Ovary (tissue), 9 donors: ENCODE data around the gene GRIFIN. TPM values are rescaled to one million over a fixed set of nuclear protein-coding genes. Genes with fewer than 3 reads are reported as not detected.
"Not testable (repeated sequence)": the region's sequence is repeated elsewhere in the genome, so short reads cannot be mapped to it uniquely, and the experiment has no call there.

Experiments
- DNase-seq, 5 donors: peaks; one replicate each; pipeline ENCODE4 v3.0.0-alpha.2; 2019 to 2020
- H3K27ac ChIP-seq, 2 donors: fragments of 200-600 bp; one replicate each; pipeline versions ENCODE4 v1.5.1 to v1.8.0; 2019 to 2022
- H3K27me3 ChIP-seq: fragments of 200-600 bp; one replicate; pipeline ENCODE4 v1.8.0; 2022
- H3K36me3 ChIP-seq: fragments of 200-600 bp; sonication (generic); one replicate; pipeline ENCODE4 v1.5.1; 2019
- H3K4me1 ChIP-seq: one replicate; pipeline ENCODE4 v1.8.1; 2013; ENCODE audit warnings: mild to moderate bottlenecking, moderate library complexity; ENCODE audit not compliant: insufficient read depth
- H3K4me3 ChIP-seq: fragments of 200-600 bp; sonication (generic); one replicate; pipeline ENCODE4 v1.5.1; 2017
- H3K9me3 ChIP-seq, 2 donors: fragments of 200-600 bp in 1 of 2; sonication (generic) in 1 of 2; one replicate each; pipeline versions ENCODE4 v1.5.1 to v1.8.1; 2013 to 2019; ENCODE audit warnings: mild to moderate bottlenecking in 1 of 2, moderate library complexity in 1 of 2
- CTCF ChIP-seq, 3 donors: fragments of 450-650 bp in 2 of 3; fragments of 200-600 bp in 1 of 3; IDR thresholded peaks; one replicate each; pipeline versions ENCODE4 v1.5.1 to v1.8.0; 2016 to 2022; ENCODE audit warnings: antibody characterized with exemption in 3 of 3, mild to moderate bottlenecking in 1 of 3
- EP300 ChIP-seq: sonication (generic); formaldehyde crosslinking; IDR thresholded peaks from one replicate; pipeline ENCODE4 v1.6.1; 2017; ENCODE audit warnings: antibody characterized with exemption
- POLR2A ChIP-seq: fragments of 450-650 bp; IDR thresholded peaks from one replicate; pipeline ENCODE4 v1.6.1; 2017; ENCODE audit warnings: antibody characterized with exemption, mild to moderate bottlenecking, moderate library complexity
- WGBS, 3 donors: extraction: QIAGEN DNeasy Blood & Tissue Kit in 1 of 3; methylation state at CpG; one replicate each; pipeline versions ENCODE4 v1.1.5 to v1.1.7; 2013 to 2017; 5-methylcytosine and 5-hydroxymethylcytosine counted together
- intact Hi-C, 4 donors: fragments of 100-400 bp; cut with DNase I; formaldehyde crosslinking; loops; one replicate each; pipeline versions ENCODE4 v1.11.0 to v1.15.1; 2022 to 2023
- polyA plus RNA-seq, 2 donors: library from polyadenylated mRNA; stranded (reverse); fragments of 200-250 nt in 1 of 2; fragments of 350-450 nt in 1 of 2; fragmentation: Illumina TruSeq in 1 of 2; extraction: RNeasy Lipid Tissue Mini Kit (QIAGEN cat#74804) in 1 of 2; gene quantifications; one replicate each; pipeline ENCODE4 v1.2.3, GENCODE V29; 2013 to 2014
- total RNA-seq, 7 donors: library from RNA; depleted of rRNA in 2 of 7; stranded (reverse); fragments of >200 nt in 2 of 7; fragmentation: NEBNext Ultra II Directional in 3 of 7; extraction: Animal tissue kit (Norgen Biotek cat#: 25700) in 3 of 7; gene quantifications; one replicate each; pipeline versions ENCODE4 v1.1.0 to v1.2.4, GENCODE V29; 2016 to 2023
- donor health status: DM: no; HTN: no; CAD: no; lungs with moderate emphysema.
- donor health status: DM: no; HTN: no; CAD: no.
- donor health status: Bipolar disorder and iron deficiency.
- donor health status: DM: yes; HTN: yes; CAD: no.
- donor health status: DM: no; HTN: no; CAD: no.
- donor health status: DM: yes; HTN: yes; CAD: no.

Gene GRIFIN
- total and polyA plus RNA-seq, 9 donors: not detected

GRCh38 chr7:2460188-2460587 is 16.0 kb downstream of the GRIFIN start:
- Histone ChIP-seq H3K4me3 (no peak overlapping the region), H3K9me3 (no peaks in the 10 kb centered on the region), H3K36me3 (no peaks in the 10 kb centered on the region), H3K27me3 (no peaks in the 10 kb centered on the region), H3K27ac (no peak overlapping the region), H3K4me1 (no peaks in the 10 kb centered on the region)
- intact Hi-C loops: no loop called here
- TF ChIP-seq POLR2A (no peak), CTCF (IDR thresholded peaks at IDR 0.05) (no peak), EP300 (no peak)
- 87 to 90% (median 88%) methylated on average over 23 of the region's 23 CpGs for WGBS, 3 donors
- DNase-seq: no peak

DNA sequence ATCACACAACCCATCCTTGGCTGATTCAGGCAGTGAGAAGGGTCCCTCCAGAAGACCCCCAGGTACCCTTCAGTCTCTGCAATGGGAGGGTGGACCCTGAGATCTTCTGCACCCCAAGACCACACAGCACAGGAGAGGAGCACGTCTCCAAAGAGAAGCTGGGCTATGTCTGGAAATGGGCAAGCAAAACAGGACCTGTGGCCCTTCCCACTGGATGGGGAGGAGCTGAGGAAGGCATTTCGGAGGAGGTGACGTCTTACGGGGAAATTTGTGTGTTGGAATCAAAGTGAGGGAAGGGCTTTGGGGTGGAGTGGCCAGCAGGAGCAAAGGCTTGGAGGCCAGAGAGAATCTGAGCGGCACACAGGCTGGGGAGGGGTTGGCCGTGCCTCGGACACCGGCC is 16.5 kb downstream of the GRIFIN start:
- intact Hi-C loops: loop anchor here in 2 of 4 donors (10.0 kb wide), 1 partner anchor 225 kb away; the partner anchor contains the start of gene AMZ1 (in 2 of the 2)
- Histone ChIP-seq H3K9me3 (no peaks in the 10 kb centered on the region), H3K27me3 (no peaks in the 10 kb centered on the region), H3K27ac (no peak overlapping the region), H3K4me3 (no peak overlapping the region), H3K4me1 (no peaks in the 10 kb centered on the region), H3K36me3 (no peaks in the 10 kb centered on the region)
- no peak for DNase-seq
- TF ChIP-seq EP300 (no peak), POLR2A (no peak), CTCF (IDR thresholded peaks at IDR 0.05) (no peak)
- WGBS, 3 donors: 83 to 91% (median 87%) methylated on average over 8 of the region's 8 CpGs

GRCh38 chr7:2453849-2454248 is 22.3 kb downstream of the GRIFIN start:
- intact Hi-C loops: loop anchor here in 2 of 4 donors (10.0 kb wide), 1 partner anchor 231 kb away; the partner anchor contains the start of gene AMZ1 (in 2 of the 2)
- WGBS, 3 donors: 76 to 87% (median 85%) methylated on average over 3 of the region's 3 CpGs
- not testable (repeated sequence) for H3K4me3 ChIP-seq, H3K36me3 ChIP-seq, H3K27ac ChIP-seq, DNase-seq, H3K9me3 ChIP-seq, H3K27me3 ChIP-seq, H3K4me1 ChIP-seq

DNA sequence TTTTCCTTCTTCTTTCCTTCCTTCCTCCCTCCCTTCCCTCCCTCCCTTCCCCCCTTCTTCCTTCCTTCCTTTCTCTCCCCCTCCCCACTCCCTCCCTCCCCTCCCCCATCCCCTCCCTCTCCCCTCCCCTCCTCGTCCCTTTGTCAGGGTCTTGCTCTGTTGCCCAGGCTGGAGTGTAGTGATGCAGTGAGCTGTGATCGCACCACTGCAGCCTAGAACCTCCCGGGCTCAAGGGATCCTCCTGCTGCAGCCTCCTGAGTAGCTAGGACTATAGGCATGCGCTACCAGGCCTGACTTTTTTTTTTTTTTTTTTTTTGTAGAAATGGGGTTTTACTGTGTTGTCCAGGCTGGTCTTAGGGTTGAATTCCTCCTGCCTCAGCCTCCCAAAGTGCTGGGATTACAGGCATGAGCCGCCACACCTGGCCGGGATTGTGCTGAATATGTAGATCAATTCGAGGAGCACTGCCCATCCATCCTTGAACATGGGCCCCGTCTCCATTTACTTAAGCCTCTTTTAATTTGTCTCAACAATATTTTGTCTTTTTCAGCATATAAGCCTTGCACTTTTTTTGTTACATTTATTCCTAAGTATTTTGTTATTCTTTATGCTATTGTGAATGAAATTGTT is 23.4 kb downstream of the GRIFIN start:
- H3K36me3 ChIP-seq: no peaks in the 10 kb centered on the region
- H3K4me3 ChIP-seq: no peak overlapping the region
- no peak overlapping the region for H3K27ac ChIP-seq
- WGBS, 3 donors: 80 to 93% (median 90%) methylated on average over 7 to 8 of the region's 8 CpGs
- DNase-seq: no peak
- H3K27me3 ChIP-seq: no peaks in the 10 kb centered on the region
- TF ChIP-seq CTCF (IDR thresholded peaks at IDR 0.05) (no peak), POLR2A (no peak)
- no peaks in the 10 kb centered on the region for H3K9me3 ChIP-seq
- peaks cover 4% of the 10 kb centered on the region for H3K4me1 ChIP-seq
- intact Hi-C loops: loop anchor here in 2 of 4 donors (10.0 kb wide), 1 partner anchor 232 kb away; the partner anchor contains the start of gene AMZ1 (in 2 of the 2)

DNA sequence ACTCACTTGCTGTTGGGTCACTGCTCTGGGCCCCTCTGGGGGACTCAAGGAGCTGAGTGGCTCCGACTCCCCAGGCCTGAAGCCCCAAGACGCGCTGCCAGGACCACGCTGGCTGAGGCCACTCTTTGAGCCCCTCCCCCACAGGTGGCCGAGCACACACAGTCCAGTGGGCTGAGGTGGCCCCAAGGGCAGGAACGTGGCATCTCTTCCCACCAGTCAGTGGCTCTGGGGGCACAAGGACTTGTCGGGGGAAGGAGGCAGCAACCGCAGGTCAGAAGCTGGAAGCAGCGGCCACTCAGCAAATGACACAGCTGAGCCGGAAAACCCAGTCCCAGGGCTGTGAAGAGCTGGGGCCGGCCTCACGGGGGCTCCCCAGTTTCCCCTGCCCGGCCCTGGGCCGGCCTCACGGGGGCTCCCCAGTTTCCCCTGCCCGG is 24.1 kb downstream of the GRIFIN start:
- H3K4me1 ChIP-seq: peaks cover 4% of the 10 kb centered on the region
- H3K9me3 ChIP-seq: no peaks in the 10 kb centered on the region
- peak overlapping the region; percentile 12 for H3K4me3 ChIP-seq
- H3K27ac ChIP-seq: no peak overlapping the region
- H3K27me3 ChIP-seq: no peaks in the 10 kb centered on the region
- peak in 1 of 5 donors; percentile 46 for DNase-seq
- WGBS, 3 donors: 24 to 44% (median 29%) methylated on average over 15 to 16 of the region's 16 CpGs
- TF ChIP-seq EP300: no peak
- TF ChIP-seq POLR2A: no peak
- no peak for TF ChIP-seq CTCF (IDR thresholded peaks at IDR 0.05)
- intact Hi-C loops: loop anchor here in 2 of 4 donors (10.0 kb wide), 1 partner anchor 233 kb away; the partner anchor contains the start of gene AMZ1 (in 2 of the 2)
- no peaks in the 10 kb centered on the region for H3K36me3 ChIP-seq
